ENCODE results near the gene TM4SF18.

- no peak for TF ChIP-seq CTCF (conservative IDR thresholded peaks at IDR 0.05; ENCODE audit: low read depth in 2 of 2)
- no peak for TF ChIP-seq EZH2phosphoT487 (IDR thresholded peaks at IDR 0.05; ENCODE audit: unreplicated experiment)
- no peak for TF ChIP-seq EZH2 (IDR thresholded peaks at IDR 0.05; ENCODE audit: low read depth, unreplicated experiment)
- TF ChIP-seq CREB1 (CRISPR knock-in tag; IDR thresholded peaks at IDR 0.05; ENCODE audit: low read depth), result no peak
- TF ChIP-seq POLR2AphosphoS5 (IDR thresholded peaks at IDR 0.05; ENCODE audit: low read depth), result no peak
- no peak for TF ChIP-seq NANOG (IDR thresholded peaks at IDR 0.05; ENCODE audit: borderline replicate concordance)
These were observed 54.5 kb downstream of the TM4SF18 start for GRCh38 chr3:149278911-149279310.
